PC-3 (cell line): ENCODE results near the gene RBKS.

ENCODE experiments used
- CTCF ChIP-seq: fragments of 300-600 bp; sonication (generic); conservative IDR thresholded peaks from 2 replicates; pipeline ENCODE4 v1.5.1; 2017; ENCODE audit warnings: antibody characterized with exemption, low read depth, mild to moderate bottlenecking, low read length
- EZH2 ChIP-seq: fragments of 300-600 bp; sonication (generic); IDR thresholded peaks from one replicate; pipeline ENCODE4 v1.6.1; 2017; ENCODE audit warnings: antibody characterized with exemption, mild to moderate bottlenecking, low read length; ENCODE audit not compliant: unreplicated experiment

GRCh38 chr2:27815860-27816438, 74.2 kb downstream of the RBKS start:
- no peak for TF ChIP-seq CTCF
- TF ChIP-seq EZH2: no peak
